GM23338 (cell line): ENCODE results near the gene F11R. TPM values are rescaled to one million over a fixed set of nuclear protein-coding genes. Genes with fewer than 3 reads are reported as not detected.

ENCODE experiments used
- ATAC-seq: fragments of 200-7000 bp; cut with Tn5 transposase; 3 replicates; pipeline ENCODE4 v1.9.1; 2020
- DNase-seq: peaks from one replicate; pipeline ENCODE4 v3.0.0-alpha.2; 2015; ENCODE audit warnings: low spot score
- H2AFZ ChIP-seq: fragments of 200-600 bp; sonication (generic); 2 replicates; pipeline ENCODE4 v1.8.0; 2016; ENCODE audit warnings: antibody characterized with exemption, mild to moderate bottlenecking, moderate library complexity
- H3F3A ChIP-seq: fragments of 200-600 bp; sonication (generic); replicated peaks from 2 replicates; pipeline ENCODE4 v1.8.0; 2017; ENCODE audit warnings: antibody characterized with exemption, mixed run types, low read depth
- H3K27ac ChIP-seq: fragments of 200-600 bp; sonication (generic); 2 replicates; pipeline ENCODE4 v1.6.1; 2016; ENCODE audit warnings: low read depth
- H3K27me3 ChIP-seq: fragments of 200-600 bp; sonication (generic); 2 replicates; pipeline ENCODE4 v1.8.0; 2016; ENCODE audit warnings: mild to moderate bottlenecking, mixed run types, moderate library complexity; ENCODE audit not compliant: insufficient read depth
- H3K36me3 ChIP-seq: fragments of 200-600 bp; sonication (generic); 2 replicates; pipeline ENCODE4 v1.8.0; 2016; ENCODE audit warnings: mild to moderate bottlenecking; ENCODE audit not compliant: insufficient read depth
- H3K4me1 ChIP-seq: fragments of 200-600 bp; sonication (generic); 2 replicates; pipeline ENCODE4 v1.8.0; 2016; ENCODE audit warnings: mild to moderate bottlenecking, moderate library complexity; ENCODE audit not compliant: insufficient read depth
- H3K4me2 ChIP-seq: fragments of 200-600 bp; sonication (generic); 2 replicates; pipeline ENCODE4 v1.7.1; 2017; ENCODE audit warnings: mixed run types
- H3K4me3 ChIP-seq: fragments of 200-600 bp; sonication (generic); 2 replicates; pipeline ENCODE4 v1.6.1; 2016; ENCODE audit warnings: mixed run types
- H3K79me2 ChIP-seq: fragments of 200-600 bp; sonication (generic); replicated peaks from 2 replicates; pipeline ENCODE4 v1.8.0; 2017; ENCODE audit warnings: mild to moderate bottlenecking; ENCODE audit not compliant: insufficient read depth
- H3K9me2 ChIP-seq: fragments of 200-600 bp; sonication (generic); 2 replicates; pipeline ENCODE4 v1.8.0; 2017; ENCODE audit not compliant: insufficient read depth
- H4K20me1 ChIP-seq: fragments of 200-600 bp; sonication (generic); replicated peaks from 2 replicates; pipeline ENCODE4 v1.8.0; 2017; ENCODE audit warnings: mild to moderate bottlenecking; ENCODE audit not compliant: insufficient read depth
- H3K27ac Mint-ChIP-seq: 2 replicates; pipeline ENCODE4 v1.8.0; 2020; ENCODE audit warnings: inconsistent platforms, mild to moderate bottlenecking, moderate library complexity, mixed read lengths
- H3K27me3 Mint-ChIP-seq: 3 replicates; pipeline ENCODE4 v1.8.0; 2022; ENCODE audit warnings: low read depth, mild to moderate bottlenecking, moderate library complexity, mixed read lengths, inconsistent platforms; ENCODE audit not compliant: insufficient read depth, poor library complexity
- H3K36me3 Mint-ChIP-seq: 3 replicates; pipeline ENCODE4 v1.8.0; 2021; ENCODE audit warnings: low read depth, mild to moderate bottlenecking, inconsistent platforms, moderate library complexity, mixed read lengths
- H3K4me1 Mint-ChIP-seq: 3 replicates; pipeline ENCODE4 v1.8.0; 2020; ENCODE audit warnings: mild to moderate bottlenecking, inconsistent platforms, mixed read lengths
- H3K4me3 Mint-ChIP-seq: 3 replicates; pipeline ENCODE4 v1.8.0; 2021; ENCODE audit warnings: moderate library complexity, mild to moderate bottlenecking, inconsistent platforms, mixed read lengths
- H3K9me3 Mint-ChIP-seq: 3 replicates; pipeline ENCODE4 v1.8.0; 2020; ENCODE audit warnings: moderate library complexity, mild to moderate bottlenecking, inconsistent platforms, mixed read lengths
- CREB1 ChIP-seq: fragments of 250-450 bp; sonication (Bioruptor Pico); IDR thresholded peaks from 2 replicates; pipeline ENCODE4 v1.5.0; 2020; ENCODE audit warnings: low read depth, mild to moderate bottlenecking, moderate library complexity
- EZH2 ChIP-seq: fragments of 200-600 bp; sonication (generic); IDR thresholded peaks from one replicate; pipeline ENCODE4 v1.8.0; 2017; ENCODE audit warnings: antibody characterized with exemption, mild to moderate bottlenecking, low read depth; ENCODE audit not compliant: unreplicated experiment
- EZH2phosphoT487 ChIP-seq: fragments of 200-600 bp; sonication (generic); IDR thresholded peaks from one replicate; pipeline ENCODE4 v1.8.1; 2018; ENCODE audit warnings: antibody characterized with exemption; ENCODE audit not compliant: unreplicated experiment
- JUNB ChIP-seq: IDR thresholded peaks from one replicate; pipeline ENCODE4 v1.6.1; 2016; ENCODE audit warnings: antibody characterized with exemption; ENCODE audit not compliant: unreplicated experiment
- NANOG ChIP-seq: IDR thresholded peaks from 2 replicates; pipeline ENCODE4 v1.6.1; 2016; ENCODE audit warnings: antibody characterized with exemption, borderline replicate concordance
- POLR2AphosphoS5 ChIP-seq: IDR thresholded peaks from 2 replicates; pipeline ENCODE4 v1.6.1; 2016; ENCODE audit warnings: antibody characterized with exemption, low read depth
- STAT1 ChIP-seq: IDR thresholded peaks from one replicate; pipeline ENCODE4 v1.6.1; 2016; ENCODE audit warnings: antibody characterized with exemption; ENCODE audit not compliant: unreplicated experiment
- ZNF114 ChIP-seq: fragments of 250-450 bp; sonication (Bioruptor Pico); IDR thresholded peaks from 2 replicates; pipeline ENCODE4 v1.5.0; 2020; ENCODE audit warnings: mild to moderate bottlenecking, moderate library complexity
- ZNF331 ChIP-seq: fragments of 250-450 bp; sonication (Bioruptor Pico); IDR thresholded peaks from 2 replicates; pipeline ENCODE4 v1.5.0; 2020; ENCODE audit warnings: low read depth, mild to moderate bottlenecking, moderate library complexity
- polyA plus RNA-seq: library from polyadenylated mRNA; unstranded; fragments of >200 nt; fragmentation: Nextera tagmentation; extraction: Ambion mirVana; gene quantifications from 2 replicates; pipeline ENCODE4 v1.2.1, GENCODE V29; 2016
- total RNA-seq: library from RNA; depleted of rRNA; stranded (reverse); fragments of >200 nt; shearing (Covaris generic); gene quantifications from 2 replicates; pipeline ENCODE4 v1.2.3, GENCODE V29; 2014
- TF ChIP-seq, protein P1 (sequence below): fragments of 250-450 bp; sonication (Bioruptor Pico); IDR thresholded peaks from 2 replicates; pipeline ENCODE4 v1.5.0; 2020; ENCODE audit warnings: mild to moderate bottlenecking, moderate library complexity
- TF ChIP-seq, protein P2 (sequence below): IDR thresholded peaks from 2 replicates; pipeline ENCODE4 v1.6.1; 2016; ENCODE audit warnings: antibody characterized with exemption
- TF ChIP-seq, protein P3 (sequence below): IDR thresholded peaks from one replicate; pipeline ENCODE4 v1.6.1; 2018; ENCODE audit warnings: antibody characterized with exemption; ENCODE audit not compliant: unreplicated experiment
- TF ChIP-seq, protein P4 (sequence below), 2 experiments: fragments of 200-600 bp in 1 of 2; sonication (generic) in 1 of 2; conservative IDR thresholded peaks; 2 replicates each; pipeline versions ENCODE4 v1.5.1 to v1.6.1; 2016 to 2017; ENCODE audit warnings: antibody characterized with exemption in 2 of 2, low read depth in 2 of 2, mild to moderate bottlenecking in 2 of 2, moderate library complexity in 1 of 2

F11R gene
- total and polyA plus RNA-seq, 2 experiments from 2014 or later: 51.0 to 169 TPM

GRCh38 chr1:160972939-160973338, 48.0 kb downstream of the F11R start (continued):
- TF ChIP-seq, protein P1, sequence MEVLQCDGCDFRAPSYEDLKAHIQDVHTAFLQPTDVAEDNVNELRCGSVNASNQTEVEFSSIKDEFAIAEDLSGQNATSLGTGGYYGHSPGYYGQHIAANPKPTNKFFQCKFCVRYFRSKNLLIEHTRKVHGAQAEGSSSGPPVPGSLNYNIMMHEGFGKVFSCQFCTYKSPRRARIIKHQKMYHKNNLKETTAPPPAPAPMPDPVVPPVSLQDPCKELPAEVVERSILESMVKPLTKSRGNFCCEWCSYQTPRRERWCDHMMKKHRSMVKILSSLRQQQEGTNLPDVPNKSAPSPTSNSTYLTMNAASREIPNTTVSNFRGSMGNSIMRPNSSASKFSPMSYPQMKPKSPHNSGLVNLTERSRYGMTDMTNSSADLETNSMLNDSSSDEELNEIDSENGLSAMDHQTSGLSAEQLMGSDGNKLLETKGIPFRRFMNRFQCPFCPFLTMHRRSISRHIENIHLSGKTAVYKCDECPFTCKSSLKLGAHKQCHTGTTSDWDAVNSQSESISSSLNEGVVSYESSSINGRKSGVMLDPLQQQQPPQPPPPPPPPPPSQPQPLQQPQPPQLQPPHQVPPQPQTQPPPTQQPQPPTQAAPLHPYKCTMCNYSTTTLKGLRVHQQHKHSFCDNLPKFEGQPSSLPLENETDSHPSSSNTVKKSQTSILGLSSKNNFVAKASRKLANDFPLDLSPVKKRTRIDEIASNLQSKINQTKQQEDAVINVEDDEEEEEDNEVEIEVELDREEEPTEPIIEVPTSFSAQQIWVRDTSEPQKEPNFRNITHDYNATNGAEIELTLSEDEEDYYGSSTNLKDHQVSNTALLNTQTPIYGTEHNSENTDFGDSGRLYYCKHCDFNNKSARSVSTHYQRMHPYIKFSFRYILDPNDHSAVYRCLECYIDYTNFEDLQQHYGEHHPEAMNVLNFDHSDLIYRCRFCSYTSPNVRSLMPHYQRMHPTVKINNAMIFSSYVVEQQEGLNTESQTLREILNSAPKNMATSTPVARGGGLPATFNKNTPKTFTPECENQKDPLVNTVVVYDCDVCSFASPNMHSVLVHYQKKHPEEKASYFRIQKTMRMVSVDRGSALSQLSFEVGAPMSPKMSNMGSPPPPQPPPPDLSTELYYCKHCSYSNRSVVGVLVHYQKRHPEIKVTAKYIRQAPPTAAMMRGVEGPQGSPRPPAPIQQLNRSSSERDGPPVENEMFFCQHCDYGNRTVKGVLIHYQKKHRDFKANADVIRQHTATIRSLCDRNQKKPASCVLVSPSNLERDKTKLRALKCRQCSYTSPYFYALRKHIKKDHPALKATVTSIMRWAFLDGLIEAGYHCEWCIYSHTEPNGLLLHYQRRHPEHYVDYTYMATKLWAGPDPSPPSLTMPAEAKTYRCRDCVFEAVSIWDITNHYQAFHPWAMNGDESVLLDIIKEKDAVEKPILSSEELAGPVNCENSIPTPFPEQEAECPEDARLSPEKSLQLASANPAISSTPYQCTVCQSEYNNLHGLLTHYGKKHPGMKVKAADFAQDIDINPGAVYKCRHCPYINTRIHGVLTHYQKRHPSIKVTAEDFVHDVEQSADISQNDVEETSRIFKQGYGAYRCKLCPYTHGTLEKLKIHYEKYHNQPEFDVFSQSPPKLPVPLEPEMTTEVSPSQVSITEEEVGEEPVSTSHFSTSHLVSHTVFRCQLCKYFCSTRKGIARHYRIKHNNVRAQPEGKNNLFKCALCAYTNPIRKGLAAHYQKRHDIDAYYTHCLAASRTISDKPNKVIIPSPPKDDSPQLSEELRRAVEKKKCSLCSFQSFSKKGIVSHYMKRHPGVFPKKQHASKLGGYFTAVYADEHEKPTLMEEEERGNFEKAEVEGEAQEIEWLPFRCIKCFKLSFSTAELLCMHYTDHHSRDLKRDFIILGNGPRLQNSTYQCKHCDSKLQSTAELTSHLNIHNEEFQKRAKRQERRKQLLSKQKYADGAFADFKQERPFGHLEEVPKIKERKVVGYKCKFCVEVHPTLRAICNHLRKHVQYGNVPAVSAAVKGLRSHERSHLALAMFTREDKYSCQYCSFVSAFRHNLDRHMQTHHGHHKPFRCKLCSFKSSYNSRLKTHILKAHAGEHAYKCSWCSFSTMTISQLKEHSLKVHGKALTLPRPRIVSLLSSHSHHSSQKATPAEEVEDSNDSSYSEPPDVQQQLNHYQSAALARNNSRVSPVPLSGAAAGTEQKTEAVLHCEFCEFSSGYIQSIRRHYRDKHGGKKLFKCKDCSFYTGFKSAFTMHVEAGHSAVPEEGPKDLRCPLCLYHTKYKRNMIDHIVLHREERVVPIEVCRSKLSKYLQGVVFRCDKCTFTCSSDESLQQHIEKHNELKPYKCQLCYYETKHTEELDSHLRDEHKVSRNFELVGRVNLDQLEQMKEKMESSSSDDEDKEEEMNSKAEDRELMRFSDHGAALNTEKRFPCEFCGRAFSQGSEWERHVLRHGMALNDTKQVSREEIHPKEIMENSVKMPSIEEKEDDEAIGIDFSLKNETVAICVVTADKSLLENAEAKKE (CRISPR knock-in tag): no peak

DNA sequence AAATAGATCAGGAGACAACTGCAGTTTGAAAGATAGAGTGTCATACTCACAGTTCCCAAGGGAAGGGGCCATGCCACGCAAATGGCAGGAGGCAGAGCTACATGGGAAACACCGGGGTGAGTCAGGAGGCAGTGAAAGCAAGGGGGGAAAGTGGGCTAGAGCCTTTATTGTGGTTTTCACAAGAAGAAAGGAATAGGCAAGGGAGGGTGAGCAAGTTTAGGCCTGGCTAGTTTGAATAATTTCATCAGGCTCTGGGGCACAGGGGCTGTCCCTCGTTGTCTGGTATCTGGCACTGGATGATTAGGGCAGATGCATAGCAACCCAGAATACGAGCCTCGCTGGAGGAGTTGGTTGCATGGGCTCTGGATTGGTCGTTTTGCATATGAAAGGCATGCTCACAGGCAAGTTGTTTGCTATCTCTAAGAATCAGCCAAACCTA, 49.3 kb downstream of the F11R start:
- Mint-ChIP-seq H3K36me3 (no peaks in the 10 kb centered on the region), H3K27ac (peak overlapping the region; percentile 85), H3K9me3 (no peaks in the 10 kb centered on the region), H3K4me1 (peaks cover 24% of the 10 kb centered on the region), H3K4me3 (peak overlapping the region; percentile 1), H3K27me3 (peaks cover 5% of the 10 kb centered on the region)
- Histone ChIP-seq H3K4me3 (no peak overlapping the region), H3K9me2 (no peaks in the 10 kb centered on the region), H3K36me3 (no peaks in the 10 kb centered on the region), H3K27me3 (no peaks in the 10 kb centered on the region), H3K27ac (peak overlapping the region; percentile 23), H4K20me1 (no peaks in the 10 kb centered on the region), H3F3A (no peaks in the 10 kb centered on the region), H2AFZ (no peak overlapping the region), H3K4me2 (peak overlapping the region; percentile 58), H3K4me1 (peaks cover 21% of the 10 kb centered on the region), H3K79me2 (no peaks in the 10 kb centered on the region)
- peak; percentile 94 for ATAC-seq
- DNase-seq: peak; percentile 79
- no peak for TF ChIP-seq ZNF114 (CRISPR knock-in tag)
- no peak for TF ChIP-seq POLR2AphosphoS5
- TF ChIP-seq EZH2: no peak
- no peak for TF ChIP-seq ZNF331 (CRISPR knock-in tag)
- TF ChIP-seq EZH2phosphoT487: no peak
- TF ChIP-seq CREB1: no peak
- TF ChIP-seq, protein P2, sequence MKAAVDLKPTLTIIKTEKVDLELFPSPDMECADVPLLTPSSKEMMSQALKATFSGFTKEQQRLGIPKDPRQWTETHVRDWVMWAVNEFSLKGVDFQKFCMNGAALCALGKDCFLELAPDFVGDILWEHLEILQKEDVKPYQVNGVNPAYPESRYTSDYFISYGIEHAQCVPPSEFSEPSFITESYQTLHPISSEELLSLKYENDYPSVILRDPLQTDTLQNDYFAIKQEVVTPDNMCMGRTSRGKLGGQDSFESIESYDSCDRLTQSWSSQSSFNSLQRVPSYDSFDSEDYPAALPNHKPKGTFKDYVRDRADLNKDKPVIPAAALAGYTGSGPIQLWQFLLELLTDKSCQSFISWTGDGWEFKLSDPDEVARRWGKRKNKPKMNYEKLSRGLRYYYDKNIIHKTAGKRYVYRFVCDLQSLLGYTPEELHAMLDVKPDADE: no peak
- no peak for TF ChIP-seq JUNB
- TF ChIP-seq, protein P3, sequence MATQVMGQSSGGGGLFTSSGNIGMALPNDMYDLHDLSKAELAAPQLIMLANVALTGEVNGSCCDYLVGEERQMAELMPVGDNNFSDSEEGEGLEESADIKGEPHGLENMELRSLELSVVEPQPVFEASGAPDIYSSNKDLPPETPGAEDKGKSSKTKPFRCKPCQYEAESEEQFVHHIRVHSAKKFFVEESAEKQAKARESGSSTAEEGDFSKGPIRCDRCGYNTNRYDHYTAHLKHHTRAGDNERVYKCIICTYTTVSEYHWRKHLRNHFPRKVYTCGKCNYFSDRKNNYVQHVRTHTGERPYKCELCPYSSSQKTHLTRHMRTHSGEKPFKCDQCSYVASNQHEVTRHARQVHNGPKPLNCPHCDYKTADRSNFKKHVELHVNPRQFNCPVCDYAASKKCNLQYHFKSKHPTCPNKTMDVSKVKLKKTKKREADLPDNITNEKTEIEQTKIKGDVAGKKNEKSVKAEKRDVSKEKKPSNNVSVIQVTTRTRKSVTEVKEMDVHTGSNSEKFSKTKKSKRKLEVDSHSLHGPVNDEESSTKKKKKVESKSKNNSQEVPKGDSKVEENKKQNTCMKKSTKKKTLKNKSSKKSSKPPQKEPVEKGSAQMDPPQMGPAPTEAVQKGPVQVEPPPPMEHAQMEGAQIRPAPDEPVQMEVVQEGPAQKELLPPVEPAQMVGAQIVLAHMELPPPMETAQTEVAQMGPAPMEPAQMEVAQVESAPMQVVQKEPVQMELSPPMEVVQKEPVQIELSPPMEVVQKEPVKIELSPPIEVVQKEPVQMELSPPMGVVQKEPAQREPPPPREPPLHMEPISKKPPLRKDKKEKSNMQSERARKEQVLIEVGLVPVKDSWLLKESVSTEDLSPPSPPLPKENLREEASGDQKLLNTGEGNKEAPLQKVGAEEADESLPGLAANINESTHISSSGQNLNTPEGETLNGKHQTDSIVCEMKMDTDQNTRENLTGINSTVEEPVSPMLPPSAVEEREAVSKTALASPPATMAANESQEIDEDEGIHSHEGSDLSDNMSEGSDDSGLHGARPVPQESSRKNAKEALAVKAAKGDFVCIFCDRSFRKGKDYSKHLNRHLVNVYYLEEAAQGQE: no peak
- TF ChIP-seq NANOG: no peak
- TF ChIP-seq, protein P4, sequence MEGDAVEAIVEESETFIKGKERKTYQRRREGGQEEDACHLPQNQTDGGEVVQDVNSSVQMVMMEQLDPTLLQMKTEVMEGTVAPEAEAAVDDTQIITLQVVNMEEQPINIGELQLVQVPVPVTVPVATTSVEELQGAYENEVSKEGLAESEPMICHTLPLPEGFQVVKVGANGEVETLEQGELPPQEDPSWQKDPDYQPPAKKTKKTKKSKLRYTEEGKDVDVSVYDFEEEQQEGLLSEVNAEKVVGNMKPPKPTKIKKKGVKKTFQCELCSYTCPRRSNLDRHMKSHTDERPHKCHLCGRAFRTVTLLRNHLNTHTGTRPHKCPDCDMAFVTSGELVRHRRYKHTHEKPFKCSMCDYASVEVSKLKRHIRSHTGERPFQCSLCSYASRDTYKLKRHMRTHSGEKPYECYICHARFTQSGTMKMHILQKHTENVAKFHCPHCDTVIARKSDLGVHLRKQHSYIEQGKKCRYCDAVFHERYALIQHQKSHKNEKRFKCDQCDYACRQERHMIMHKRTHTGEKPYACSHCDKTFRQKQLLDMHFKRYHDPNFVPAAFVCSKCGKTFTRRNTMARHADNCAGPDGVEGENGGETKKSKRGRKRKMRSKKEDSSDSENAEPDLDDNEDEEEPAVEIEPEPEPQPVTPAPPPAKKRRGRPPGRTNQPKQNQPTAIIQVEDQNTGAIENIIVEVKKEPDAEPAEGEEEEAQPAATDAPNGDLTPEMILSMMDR (conservative IDR thresholded peaks at IDR 0.05; ENCODE audit: low read depth in 2 of 2): no peak
- no peak for TF ChIP-seq STAT1
